H1 (cell line): ENCODE data around the gene OR12D1. TPM values are rescaled to one million over a fixed set of nuclear protein-coding genes. Genes with fewer than 3 reads are reported as not detected.

Source experiments
- CTCF ChIA-PET: fragments of 300-600 bp; sonication (Branson Sonifier 250); formaldehyde crosslinking; loops from one replicate; lab custom pipeline; 2021; ENCODE audit not compliant: partially characterized antibody; lab: Charles Lee
- POLR2A ChIA-PET: fragments of 300-600 bp; sonication (Branson Sonifier 250); formaldehyde crosslinking; loops from one replicate; lab custom pipeline; 2021; ENCODE audit warnings: inconsistent platforms; ENCODE audit not compliant: partially characterized antibody; lab: Charles Lee
- DNase-seq, 2 experiments: peaks; one replicate each; pipeline versions ENCODE4 v3.0.0 to v3.0.0-alpha.2; 2010 to 2022; ENCODE audit warnings: low spot score in 2 of 2, low read depth in 1 of 2, mixed read lengths in 1 of 2
- FAIRE-seq: peaks from 2 replicates; lab custom pipeline; 2011; peaks lifted over from hg19 to GRCh38; lab: Jason Lieb, UNC
- H2AFZ ChIP-seq: 2 replicates; pipeline ENCODE4 v1.8.1; 2012; ENCODE audit warnings: low read length, inconsistent platforms
- H2AK5ac ChIP-seq: 2 replicates; pipeline ENCODE4 v1.6.1; 2013; ENCODE audit warnings: low read depth, low read length
- H2BK120ac ChIP-seq: replicated peaks from 2 replicates; pipeline ENCODE3; 2013; ENCODE audit warnings: low read depth, low read length, inconsistent platforms
- H2BK12ac ChIP-seq: 2 replicates; pipeline ENCODE4 v1.6.1; 2013; ENCODE audit warnings: low read depth, low read length
- H2BK15ac ChIP-seq: 2 replicates; pipeline ENCODE4 v1.6.1; 2013; ENCODE audit warnings: low read length
- H2BK20ac ChIP-seq: 2 replicates; pipeline ENCODE4 v1.6.1; 2013; ENCODE audit warnings: low read length
- H2BK5ac ChIP-seq: 2 replicates; pipeline ENCODE4 v1.6.1; 2013; ENCODE audit warnings: low read depth, low read length
- H3K14ac ChIP-seq: 2 replicates; pipeline ENCODE4 v1.6.1; 2013; ENCODE audit warnings: inconsistent platforms; ENCODE audit not compliant: insufficient read length
- H3K18ac ChIP-seq: 2 replicates; pipeline ENCODE4 v1.6.1; 2013; ENCODE audit warnings: low read length; ENCODE audit errors: extremely low read depth
- H3K23ac ChIP-seq: 2 replicates; pipeline ENCODE4 v1.6.1; 2013; ENCODE audit warnings: inconsistent platforms; ENCODE audit not compliant: insufficient read length
- H3K23me2 ChIP-seq: 2 replicates; pipeline ENCODE4 v1.6.1; 2013; ENCODE audit warnings: low read depth, low read length
- H3K27ac ChIP-seq: 2 replicates; pipeline ENCODE4 v1.6.1; 2011; ENCODE audit warnings: low read depth, low read length, inconsistent platforms
- H3K27me3 ChIP-seq, 4 experiments: replicated peaks in 1 of 4; 1 replicate in 1 of 4; 2 replicates in 3 of 4; pipeline versions ENCODE4 v1.6.1 to v1.8.1; 2011 to 2013; ENCODE audit warnings: low read length in 3 of 4, mild to moderate bottlenecking in 3 of 4, inconsistent platforms in 2 of 4, mixed read lengths in 2 of 4, moderate library complexity in 1 of 4; ENCODE audit not compliant: control insufficient read depth in 3 of 4, insufficient read depth in 3 of 4; ENCODE audit errors: extremely low read depth in 1 of 4
- H3K36me3 ChIP-seq, 4 experiments: 2 replicates each; pipeline versions ENCODE4 v1.6.1 to v1.8.1; 2011 to 2013; ENCODE audit warnings: mild to moderate bottlenecking in 4 of 4, low read length in 3 of 4, moderate library complexity in 2 of 4, control low read depth in 1 of 4, inconsistent platforms in 1 of 4; ENCODE audit not compliant: insufficient read depth in 4 of 4, control insufficient read depth in 2 of 4
- H3K4ac ChIP-seq: replicated peaks from 2 replicates; pipeline ENCODE3; 2013; ENCODE audit warnings: low read length, low read depth, mixed read lengths, inconsistent platforms; ENCODE audit not compliant: insufficient read length
- H3K4me1 ChIP-seq, 4 experiments: replicated peaks in 1 of 4; 1 replicate in 1 of 4; 2 replicates in 3 of 4; pipeline versions ENCODE4 v1.6.1 to v1.8.1; 2011 to 2013; ENCODE audit warnings: low read length in 3 of 4, inconsistent platforms in 2 of 4, mixed read lengths in 1 of 4; ENCODE audit not compliant: insufficient read depth in 4 of 4, control insufficient read depth in 3 of 4
- H3K4me2 ChIP-seq, 2 experiments: 2 replicates each; pipeline versions ENCODE4 v1.6.1 to v1.8.1; 2011 to 2013; ENCODE audit warnings: low read depth in 2 of 2, low read length in 2 of 2, control low read depth in 1 of 2, inconsistent platforms in 1 of 2, mild to moderate bottlenecking in 1 of 2; ENCODE audit not compliant: insufficient read depth in 1 of 2
- H3K4me3 ChIP-seq, 4 experiments: fragments of 200-600, 300-600 bp in 1 of 4; sonication (generic), shearing (Covaris generic), sonication (Bioruptor Twin) in 1 of 4; 2 replicates each; pipeline versions ENCODE4 v1.5.1 to v1.8.1; 2011 to 2016; ENCODE audit warnings: low read length in 4 of 4, low read depth in 3 of 4, control low read depth in 2 of 4, inconsistent platforms in 2 of 4, mild to moderate bottlenecking in 2 of 4, mixed read lengths in 1 of 4, moderate library complexity in 1 of 4; ENCODE audit not compliant: insufficient read depth in 2 of 4; ENCODE audit errors: extremely low read depth in 1 of 4
- H3K56ac ChIP-seq: replicated peaks from 2 replicates; pipeline ENCODE3; 2013; ENCODE audit warnings: low read depth, mild to moderate bottlenecking, mixed read lengths, low read length, inconsistent platforms; ENCODE audit not compliant: insufficient read length
- H3K79me1 ChIP-seq: 2 replicates; pipeline ENCODE4 v1.6.1; 2013; ENCODE audit warnings: low read depth, low read length, control low read depth
- H3K79me2 ChIP-seq, 2 experiments: 2 replicates each; pipeline versions ENCODE4 v1.6.1 to v1.8.1; 2012 to 2013; ENCODE audit warnings: low read length in 2 of 2, mild to moderate bottlenecking in 2 of 2, inconsistent platforms in 1 of 2; ENCODE audit not compliant: insufficient read depth in 2 of 2, control insufficient read depth in 1 of 2
- H3K9ac ChIP-seq, 4 experiments: replicated peaks in 1 of 4; 1 replicate in 1 of 4; 2 replicates in 3 of 4; pipeline versions ENCODE4 v1.6.1 to v1.8.1; 2011 to 2013; ENCODE audit warnings: low read depth in 3 of 4, low read length in 3 of 4, control low read depth in 2 of 4, mild to moderate bottlenecking in 2 of 4, moderate library complexity in 2 of 4, inconsistent platforms in 1 of 4; ENCODE audit errors: extremely low read depth in 1 of 4
- H3K9me3 ChIP-seq, 2 experiments: 2 replicates each; pipeline versions ENCODE4 v1.6.1 to v1.8.1; 2012 to 2013; ENCODE audit warnings: mild to moderate bottlenecking in 2 of 2, moderate library complexity in 2 of 2, control low read depth in 1 of 2, inconsistent platforms in 1 of 2, low read depth in 1 of 2, low read length in 1 of 2, mixed read lengths in 1 of 2; ENCODE audit not compliant: insufficient read depth in 2 of 2
- H4K20me1 ChIP-seq, 2 experiments: replicated peaks in 1 of 2; 2 replicates each; pipeline versions ENCODE3 to v1.8.1; 2011 to 2013; ENCODE audit warnings: inconsistent platforms in 2 of 2, low read length in 2 of 2, mild to moderate bottlenecking in 1 of 2; ENCODE audit not compliant: insufficient read depth in 2 of 2, control insufficient read depth in 1 of 2
- H4K5ac ChIP-seq: 2 replicates; pipeline ENCODE4 v1.6.1; 2013; ENCODE audit warnings: low read length, low read depth, mixed read lengths, inconsistent platforms; ENCODE audit not compliant: insufficient read length
- H4K8ac ChIP-seq: 2 replicates; pipeline ENCODE4 v1.8.0; 2013; ENCODE audit warnings: mild to moderate bottlenecking, moderate library complexity, low read length, inconsistent platforms; ENCODE audit not compliant: insufficient read depth; ENCODE audit errors: extremely low read depth
- H4K91ac ChIP-seq: replicated peaks from 2 replicates; pipeline ENCODE3; 2013; ENCODE audit warnings: low read length, mixed read lengths, inconsistent platforms; ENCODE audit not compliant: insufficient read length
- ATF2 ChIP-seq: IDR thresholded peaks from 2 replicates; pipeline ENCODE4 v1.6.1; 2012; ENCODE audit warnings: low read length, inconsistent platforms
- CBX5 ChIP-seq: fragments of 300-800, 300-1000 bp; sonication (generic); IDR thresholded peaks from 2 replicates; pipeline ENCODE4 v1.7.1; 2016; ENCODE audit warnings: antibody characterized with exemption, low read length, low read depth
- CEBPB ChIP-seq: IDR thresholded peaks from 2 replicates; pipeline ENCODE4 v1.6.1; 2012; ENCODE audit warnings: low read depth, low read length
- EP300 ChIP-seq, 2 experiments: IDR thresholded peaks; 1 replicate in 1 of 2; 2 replicates in 1 of 2; pipeline ENCODE4 v1.6.1; 2011 to 2012; ENCODE audit warnings: low read depth in 2 of 2, low read length in 2 of 2, mild to moderate bottlenecking in 2 of 2, borderline replicate concordance in 1 of 2, inconsistent platforms in 1 of 2, moderate library complexity in 1 of 2
- FOSL1 ChIP-seq: IDR thresholded peaks from 2 replicates; pipeline ENCODE4 v1.6.1; 2011; ENCODE audit warnings: mild to moderate bottlenecking, low read depth, low read length, moderate library complexity; ENCODE audit not compliant: insufficient read depth
- KDM1A ChIP-seq: fragments of 200-600, 300-600 bp; sonication (generic); IDR thresholded peaks from 2 replicates; pipeline ENCODE4 v1.7.1; 2016; ENCODE audit warnings: mild to moderate bottlenecking, low read length, borderline replicate concordance
- KDM5A ChIP-seq: fragments of 200-600 bp; IDR thresholded peaks from 2 replicates; pipeline ENCODE4 v1.7.1; 2012; ENCODE audit warnings: mild to moderate bottlenecking, low read length, inconsistent platforms, mixed read lengths
- NANOG ChIP-seq: IDR thresholded peaks from 2 replicates; pipeline ENCODE4 v1.6.1; 2011; ENCODE audit warnings: low read length, low read depth, mild to moderate bottlenecking, inconsistent platforms; ENCODE audit not compliant: insufficient read depth, poor library complexity, severe bottlenecking
- PHF8 ChIP-seq: fragments of 200-600 bp; sonication (generic); conservative IDR thresholded peaks from 2 replicates; pipeline ENCODE4 v1.7.1; 2012; ENCODE audit warnings: low read depth, mild to moderate bottlenecking, inconsistent platforms, low read length, moderate library complexity
- TAF7 ChIP-seq: optimal IDR thresholded peaks from 2 replicates; pipeline ENCODE3; 2011; ENCODE audit warnings: low read depth, mild to moderate bottlenecking, inconsistent platforms, low read length, moderate library complexity, borderline replicate concordance
- TEAD4 ChIP-seq: IDR thresholded peaks from 2 replicates; pipeline ENCODE4 v1.6.1; 2012; ENCODE audit warnings: low read depth, low read length, inconsistent platforms, mixed read lengths
- WGBS, 2 experiments: shearing (Covaris generic) in 1 of 2; methylation state at CpG; one replicate each; pipeline versions ENCODE4 v1.1.6 to v1.1.7; 2013 to 2015; ENCODE audit warnings: low lambda C conversion rate in 2 of 2, mixed read lengths in 2 of 2, inconsistent platforms in 1 of 2, low coverage in 1 of 2, missing lambda C conversion rate in 1 of 2; ENCODE audit not compliant: insufficient replicate concordance in 2 of 2, insufficient coverage in 1 of 2, insufficient read length in 1 of 2; ENCODE audit errors: extremely low coverage in 1 of 2, missing lambda C conversion rate in 1 of 2; 5-methylcytosine and 5-hydroxymethylcytosine counted together
- polyA plus RNA-seq, 7 experiments: library from polyadenylated mRNA; depleted of rRNA in 3 of 7; stranded (reverse) in 5 of 7; unstranded in 2 of 7; fragments of >200 nt in 5 of 7; fragments of 200-250 nt in 2 of 7; gene quantifications; 1 replicate in 5 of 7; 2 replicates in 1 of 7; 4 replicates in 1 of 7; pipeline versions ENCODE4 v1.2.1 to v1.2.3, GENCODE V29; 2011 to 2013; ENCODE audit warnings: missing spikeins in 2 of 7, mixed read lengths in 2 of 7
- total RNA-seq: library from RNA; stranded (reverse); fragmentation: NEBNext Ultra II Directional; extraction: Animal tissue kit (Norgen Biotek cat#: 25700); gene quantifications from 2 replicates; pipeline ENCODE4 v1.2.1, GENCODE V29; 2021
- TF ChIP-seq, protein P1 (sequence below): IDR thresholded peaks from 2 replicates; pipeline ENCODE4 v1.6.1; 2012; ENCODE audit warnings: inconsistent platforms

OR12D1 gene
- total and polyA plus RNA-seq, 2 of the 8 experiments (the other 6 are each of a cell fraction or from before 2014, with no cell fraction given) = not detected

- ChIA-PET CTCF (no interaction called here), POLR2A (no interaction called here)
- H3K4me1 ChIP-seq = no peaks in the 10 kb centered on the region; a peak in 1 of 7 replicates
- no peak overlapping the region for H4K91ac ChIP-seq
- H3K23me2 ChIP-seq = no peaks in the 10 kb centered on the region
- 84% methylated on average over 2 of the region's 2 CpGs; no CpG with 5 or more reads in 1 of the 2 experiments for WGBS, 2 experiments
- H3K27me3 ChIP-seq = no peaks in the 10 kb centered on the region
- H3K9me3 ChIP-seq = no peaks in the 10 kb centered on the region
- no peak overlapping the region for H2BK5ac ChIP-seq
- H2BK12ac ChIP-seq = no peak overlapping the region
- H3K4me3 ChIP-seq = no peak overlapping the region
- no peak overlapping the region for H2AK5ac ChIP-seq
- no peaks in the 10 kb centered on the region for H3K79me1 ChIP-seq
- no peak overlapping the region for H3K27ac ChIP-seq
- DNase-seq (no peak), FAIRE-seq (no peak)
- no peak overlapping the region for H3K14ac ChIP-seq
- no peak overlapping the region for H2BK120ac ChIP-seq
- H2BK20ac ChIP-seq = no peak overlapping the region
- no peaks in the 10 kb centered on the region for H4K20me1 ChIP-seq
- H3K9ac ChIP-seq = no peak overlapping the region
- no peaks in the 10 kb centered on the region for H3K79me2 ChIP-seq
- H3K23ac ChIP-seq = no peak overlapping the region
- no peak overlapping the region for H3K4ac ChIP-seq
- no peak overlapping the region for H4K5ac ChIP-seq
- H3K56ac ChIP-seq = no peak overlapping the region
- no peak overlapping the region for H3K18ac ChIP-seq
- H3K36me3 ChIP-seq = no peaks in the 10 kb centered on the region
- H2BK15ac ChIP-seq = no peak overlapping the region
- no peak overlapping the region for H4K8ac ChIP-seq
- no peak overlapping the region for H2AFZ ChIP-seq
- H3K4me2 ChIP-seq = no peak overlapping the region
- TF ChIP-seq KDM1A (no peak), FOSL1 (no peak), ATF2 (no peak), KDM5A (no peak), TEAD4 (no peak), EP300 (IDR thresholded peaks at IDR 0.05; ENCODE audit: borderline replicate concordance in 1 of 2, low read depth in 2 of 2, low read length in 2 of 2) (no peak), PHF8 (no peak), TAF7 (no peak), CEBPB (no peak), NANOG (no peak), CBX5 (no peak)
- TF ChIP-seq, protein P1, sequence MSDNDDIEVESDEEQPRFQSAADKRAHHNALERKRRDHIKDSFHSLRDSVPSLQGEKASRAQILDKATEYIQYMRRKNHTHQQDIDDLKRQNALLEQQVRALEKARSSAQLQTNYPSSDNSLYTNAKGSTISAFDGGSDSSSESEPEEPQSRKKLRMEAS = no peak
These were observed 50.6 kb downstream of the OR12D1 start for GRCh38 chr6:29465279-29465678.
